Dermis blood vessel endothelial cell (primary cell): ENCODE results near the gene SWT1. TPM values are rescaled to one million over a fixed set of nuclear protein-coding genes. Genes with fewer than 3 reads are reported as not detected.

ENCODE experiments used
- DNase-seq: peaks from one replicate; pipeline ENCODE4 v3.0.0; 2010
- total RNA-seq: library from RNA; depleted of rRNA; stranded (reverse); fragments of >200 nt; gene quantifications from 2 replicates; pipeline ENCODE4 v1.2.3, GENCODE V29; 2014

SWT1 gene, protein sequence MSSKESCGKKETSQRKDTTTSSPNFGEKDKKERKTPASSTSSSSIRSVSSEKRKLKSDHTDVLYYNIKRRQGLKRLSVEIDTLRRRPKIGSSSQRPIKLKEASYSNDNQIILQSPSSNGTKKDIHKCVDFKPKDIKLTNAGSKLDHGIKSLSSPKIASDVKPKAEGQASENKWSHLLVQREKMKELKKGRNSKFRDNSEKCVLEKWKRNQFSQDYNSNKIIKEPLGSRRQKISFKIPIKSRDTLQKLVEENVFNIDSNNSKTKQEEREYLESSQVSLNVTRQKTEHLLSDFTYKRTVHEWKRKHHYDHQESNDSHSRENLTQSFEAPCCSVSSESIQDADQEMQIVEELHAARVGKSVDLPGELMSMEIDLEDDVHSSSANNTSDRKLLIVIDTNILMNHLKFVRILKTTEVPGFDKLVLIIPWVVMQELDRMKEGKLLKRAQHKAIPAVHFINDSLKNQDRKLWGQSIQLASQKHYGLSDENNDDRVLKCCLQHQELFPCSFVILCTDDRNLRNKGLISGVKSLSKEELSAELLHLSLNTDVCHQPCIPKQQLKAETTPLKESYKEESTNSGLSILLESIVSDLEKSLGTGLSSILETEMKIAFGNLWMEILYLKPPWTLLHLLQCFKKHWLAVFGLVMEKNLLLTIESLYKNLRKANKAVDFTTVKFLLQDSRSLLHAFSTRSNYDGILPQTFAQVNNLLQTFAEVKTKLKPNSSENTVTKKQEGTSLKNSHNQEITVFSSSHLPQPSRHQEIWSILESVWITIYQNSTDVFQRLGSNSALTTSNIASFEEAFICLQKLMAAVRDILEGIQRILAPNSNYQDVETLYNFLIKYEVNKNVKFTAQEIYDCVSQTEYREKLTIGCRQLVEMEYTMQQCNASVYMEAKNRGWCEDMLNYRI
- total RNA-seq = 6.4 and 7.1 TPM in 2 replicates

DNA sequence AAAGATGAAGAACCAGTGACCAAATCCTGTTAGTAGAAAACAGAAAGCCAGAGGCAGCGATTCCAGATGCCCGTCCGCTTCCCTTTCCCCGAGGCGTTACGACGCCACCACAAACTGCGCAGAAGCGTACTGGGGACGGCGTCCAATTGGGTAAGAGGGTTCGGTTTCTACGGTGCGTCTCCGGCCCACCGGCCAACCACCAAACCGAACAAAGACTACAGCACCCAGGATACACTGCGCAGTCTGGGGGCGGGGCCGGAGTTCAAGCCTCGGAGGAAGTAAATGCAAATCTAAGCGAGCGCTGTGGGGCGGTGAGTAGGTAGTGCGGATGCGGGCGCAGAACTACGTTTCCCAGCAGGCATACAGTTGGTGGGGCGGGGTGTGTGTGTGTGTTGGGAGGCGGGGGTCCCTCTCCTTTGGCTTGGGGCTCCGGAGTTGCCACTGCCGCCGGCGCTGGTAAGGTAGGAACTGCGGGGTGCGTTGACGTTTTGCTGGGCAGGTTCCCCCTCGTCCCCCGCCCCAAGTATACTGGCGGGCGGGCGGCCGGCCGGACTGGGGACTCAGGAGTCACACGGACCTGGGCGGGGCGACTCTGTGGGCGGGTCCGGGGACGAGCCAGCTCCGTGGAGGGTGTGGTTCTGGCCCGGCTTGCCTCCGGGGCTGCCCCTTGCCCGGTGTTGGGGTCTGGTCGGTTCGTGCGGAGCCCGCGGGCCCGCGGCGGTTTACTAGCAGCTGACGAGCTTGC, at the start of gene SWT1, which contains the start of gene TRMT1L:
Gene SWT1, plus strand, starts transcription at position 314 of the 745 bp plus-strand sequence. CDS start 3,675 bp downstream, outside the sequence.
Gene TRMT1L, minus strand, starts transcription at position 100 of the 745 bp plus-strand sequence. CDS start 241 bp downstream, outside the sequence.
- peak; percentile 100 for DNase-seq

DNA sequence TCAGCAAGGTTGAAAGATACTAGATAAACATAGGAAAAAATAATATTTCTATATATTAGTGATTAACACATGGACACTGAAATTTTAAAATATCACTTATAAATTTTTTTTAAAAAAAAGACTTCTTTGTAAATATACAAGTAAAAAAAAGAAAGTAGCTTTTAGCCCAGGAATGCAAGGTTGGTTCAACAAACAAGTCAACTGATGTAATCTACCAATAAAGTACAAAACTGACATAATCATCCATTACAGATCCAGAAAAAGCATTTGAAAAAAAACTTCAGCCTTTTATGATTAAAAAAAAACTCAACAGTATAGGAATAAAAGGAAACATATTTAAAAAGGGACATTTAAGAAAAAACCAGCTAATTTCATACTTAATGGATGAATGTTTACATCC, 48.6 kb upstream of the SWT1 start:
- peak; percentile 13 for DNase-seq

DNA sequence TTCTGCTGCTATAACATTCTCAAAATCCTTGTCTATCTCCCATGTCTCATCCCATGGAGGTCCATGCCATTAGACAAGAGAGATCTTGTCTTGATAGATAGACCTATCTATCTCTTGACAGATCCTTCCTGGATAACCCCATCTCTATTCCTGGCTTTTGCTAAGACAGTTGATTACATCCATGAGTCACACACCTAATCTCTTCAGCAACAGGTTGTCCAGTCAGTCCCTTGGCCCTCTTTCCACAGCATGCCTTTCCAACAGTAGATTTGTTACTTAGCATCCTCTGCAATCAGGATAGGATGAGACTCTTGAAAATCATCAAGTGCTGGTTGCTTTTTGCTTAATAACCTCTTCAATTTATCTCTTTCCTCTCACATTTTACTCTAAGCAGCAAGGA, 46.8 kb upstream of the SWT1 start:
- no peak for DNase-seq

DNA sequence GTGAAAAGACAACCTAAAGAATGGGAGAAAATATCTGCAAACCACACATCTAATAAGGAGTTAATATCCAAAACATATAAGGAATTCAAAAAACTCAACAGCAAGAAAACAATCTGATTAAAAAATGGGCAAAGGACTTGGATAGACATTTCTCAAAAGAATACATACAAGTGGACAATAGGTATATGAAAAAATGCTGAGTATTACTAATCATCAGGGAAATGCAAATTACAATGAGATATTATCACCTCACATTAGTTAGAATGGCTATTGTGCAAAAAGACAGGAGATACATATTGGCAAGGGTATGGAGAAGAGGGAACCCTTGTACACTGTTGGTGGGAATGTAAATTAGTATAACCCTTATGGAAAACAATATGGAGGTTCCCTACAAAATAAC, 45.1 kb upstream of the SWT1 start:
- no peak for DNase-seq

DNA sequence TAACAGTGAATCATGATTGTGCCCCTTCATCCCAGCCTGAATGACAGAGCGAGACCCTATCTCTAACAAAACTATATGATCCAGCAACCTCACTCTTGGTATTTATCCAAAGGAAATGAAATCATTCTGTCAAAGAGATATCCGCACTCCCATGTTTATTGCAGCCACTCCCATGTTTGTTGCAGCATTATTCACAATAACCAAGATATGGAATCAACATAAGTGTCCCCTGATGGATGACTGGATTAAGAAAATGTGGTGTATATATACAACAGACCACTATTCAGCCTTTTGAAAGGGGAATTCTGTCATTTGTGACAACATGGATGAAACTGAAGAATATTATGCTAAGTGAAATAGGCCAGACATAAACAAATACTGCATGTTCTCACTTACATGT, 44.6 kb upstream of the SWT1 start:
- DNase-seq = peak; percentile 3

DNA sequence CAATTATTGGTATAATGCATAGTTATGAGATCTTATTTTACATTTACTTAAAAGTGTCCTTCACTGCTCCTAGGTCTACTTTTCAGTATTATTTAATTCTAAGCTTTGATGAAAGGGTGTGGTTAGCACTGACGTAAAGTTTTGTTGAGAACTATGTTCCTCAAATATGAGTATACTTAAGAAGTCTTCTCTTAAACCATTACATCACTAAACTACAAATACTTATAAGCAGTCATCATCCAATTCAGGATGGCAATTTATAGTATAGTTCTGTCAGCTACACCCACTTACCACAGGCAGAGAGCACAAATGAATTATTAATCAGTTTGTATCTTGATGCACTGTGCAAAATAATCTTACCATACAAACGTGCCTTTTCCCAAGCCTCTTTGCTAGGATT, 27.3 kb upstream of the SWT1 start:
- no peak for DNase-seq

DNA sequence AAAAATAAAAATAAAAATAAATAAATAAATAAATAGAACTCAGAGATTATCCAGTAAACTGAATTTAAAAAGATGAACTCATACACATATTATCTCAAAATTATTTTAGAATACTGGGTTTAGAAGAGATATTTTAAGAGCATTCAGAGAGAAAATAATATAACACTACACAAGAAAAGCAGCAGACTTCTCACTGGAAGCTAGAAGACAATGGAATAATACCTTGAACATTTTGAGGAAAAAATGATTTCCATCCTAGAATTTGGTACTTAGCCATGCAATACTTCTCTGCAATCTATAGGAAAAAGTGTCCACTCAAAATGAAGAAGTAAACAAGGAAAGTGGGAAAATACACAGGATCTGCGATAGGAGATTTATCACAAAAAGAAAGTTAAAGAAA, 24.4 kb upstream of the SWT1 start:
- DNase-seq = no peak

DNA sequence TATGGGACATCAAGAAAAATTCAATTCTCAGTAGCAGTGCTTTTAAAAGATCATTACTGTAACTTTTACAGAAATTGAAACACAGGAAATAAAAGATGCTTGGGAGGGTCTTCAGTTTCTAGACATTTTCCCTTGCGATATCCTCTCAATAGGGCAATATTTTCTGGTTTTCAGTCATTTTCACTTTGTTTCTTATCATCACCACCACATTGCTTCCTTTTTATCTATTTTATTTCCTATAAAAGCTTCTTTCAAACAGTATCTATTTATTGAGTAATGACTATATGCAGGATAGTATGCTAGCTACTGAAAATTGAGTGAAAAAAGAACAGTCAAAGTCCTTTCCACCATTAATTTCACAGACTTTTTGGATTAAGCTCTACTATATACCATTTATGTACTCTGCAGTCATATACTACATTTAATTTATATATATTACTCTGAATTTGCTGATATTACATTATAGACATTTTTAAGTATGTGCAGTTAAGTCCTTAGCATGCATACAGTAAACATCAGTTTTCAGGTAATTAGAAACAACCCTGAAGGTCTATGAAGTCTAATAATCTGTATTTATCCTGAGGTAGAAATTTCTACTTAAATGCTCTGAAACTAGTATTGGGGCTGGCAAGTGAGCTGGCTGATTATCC, 18.9 kb upstream of the SWT1 start:
- no peak for DNase-seq

DNA sequence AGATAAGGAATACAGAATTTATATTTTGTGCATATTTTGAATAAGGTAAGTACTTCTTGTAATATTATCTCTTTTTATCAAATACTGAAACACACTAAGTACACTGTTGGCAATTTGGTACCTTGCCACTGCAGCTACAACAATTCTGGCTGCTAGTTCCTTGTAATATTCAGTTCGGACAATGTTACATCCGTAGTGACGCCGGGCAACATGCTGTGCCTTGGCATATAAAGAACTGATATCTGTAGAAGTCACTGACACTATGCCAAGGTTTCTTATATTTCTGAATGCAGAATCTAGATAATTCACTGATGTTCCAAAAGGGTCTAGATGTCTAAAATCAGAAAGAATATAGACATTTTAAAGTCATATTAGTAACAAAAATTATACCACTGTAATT, 17.7 kb upstream of the SWT1 start:
- no peak for DNase-seq

DNA sequence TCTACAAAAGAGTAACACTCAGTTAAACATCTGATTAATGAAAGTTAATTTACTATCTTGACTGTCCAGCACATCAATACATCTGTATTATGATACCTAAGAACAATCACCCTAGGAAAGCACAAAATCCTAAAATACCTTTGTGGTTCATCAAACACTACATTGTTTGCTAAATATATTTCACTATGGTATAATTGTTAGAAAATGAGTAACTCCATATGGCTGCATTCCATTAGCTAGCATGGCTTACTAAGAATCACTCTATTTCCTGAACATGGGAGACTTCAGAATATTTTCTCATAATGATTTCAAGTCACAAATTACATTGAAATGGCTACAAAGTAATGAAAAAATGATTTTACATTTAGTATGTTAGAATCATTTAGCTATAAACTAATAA, 12.7 kb upstream of the SWT1 start:
- peak; percentile 47 for DNase-seq

DNA sequence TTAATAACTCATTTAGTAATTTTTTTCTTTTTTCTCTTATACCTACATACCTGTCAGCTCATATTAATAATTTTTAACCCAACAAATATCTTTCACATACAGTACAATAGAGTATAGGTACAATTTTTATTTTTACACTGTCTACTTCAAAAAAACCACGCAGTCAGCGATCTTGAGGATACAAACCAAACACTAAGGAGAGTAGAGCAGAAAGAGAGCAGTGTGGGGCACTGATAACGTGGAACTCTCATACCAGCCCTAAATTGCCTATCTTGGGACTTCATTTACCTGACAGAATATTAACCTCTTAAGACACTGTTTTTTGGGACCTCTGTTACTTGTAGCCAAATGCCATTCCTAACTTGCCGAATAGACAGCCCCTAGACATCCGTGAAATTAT, 5.8 kb upstream of the SWT1 start:
- DNase-seq = no peak

DNA sequence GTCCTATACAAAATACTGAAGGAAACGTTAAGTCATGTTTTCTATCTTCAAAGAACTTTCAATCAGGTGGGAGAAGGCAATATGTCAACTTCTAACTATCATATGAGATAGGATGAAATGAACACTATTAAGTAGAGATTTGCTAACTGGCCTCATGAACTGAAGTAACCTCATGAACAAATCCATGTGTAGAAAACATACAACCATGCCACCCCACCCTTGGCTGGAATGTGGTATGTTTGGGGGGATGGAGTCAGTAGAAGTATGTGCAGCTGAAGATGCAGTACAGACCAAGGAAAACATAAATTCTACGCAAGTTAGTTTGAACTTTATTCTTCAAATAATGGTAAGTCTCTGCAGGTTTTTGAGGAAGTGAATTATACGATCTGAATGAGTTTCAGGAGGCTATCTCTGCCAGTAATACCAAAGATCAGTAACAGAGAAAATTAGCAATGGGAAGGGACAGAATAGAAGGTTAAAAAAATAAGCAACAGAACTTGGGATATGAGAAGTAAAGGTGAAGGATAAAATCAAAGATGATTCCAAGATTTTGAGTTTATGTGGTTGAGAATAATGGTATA, 4.7 kb upstream of the SWT1 start:
- DNase-seq = no peak

DNA sequence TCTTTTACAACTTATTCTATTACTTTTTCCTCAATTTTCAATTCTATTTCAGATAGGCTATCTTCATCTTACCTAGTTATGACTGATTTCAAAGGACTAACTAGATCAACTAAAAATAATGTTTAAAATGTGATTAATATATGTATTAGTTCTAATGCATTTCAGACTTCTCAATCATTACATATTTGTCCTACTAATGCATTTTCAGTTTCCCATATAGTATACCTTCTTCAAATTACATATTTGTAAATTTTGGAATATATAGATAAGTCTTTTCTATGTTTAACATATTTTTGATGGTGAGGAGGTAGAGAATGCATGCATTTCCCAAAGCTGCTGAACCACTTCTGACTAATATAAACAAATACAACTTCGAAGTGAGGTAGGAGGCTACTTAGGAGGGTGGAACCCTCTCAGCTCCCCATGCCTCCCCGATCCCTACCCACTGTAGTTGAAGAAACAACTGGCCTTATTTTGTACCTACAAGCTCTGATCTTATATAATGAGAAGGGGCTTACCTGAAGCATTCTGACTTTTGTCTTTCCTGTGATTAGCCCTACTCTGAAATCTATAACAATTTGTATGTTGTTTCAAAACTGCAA, 2.0 kb upstream of the SWT1 start:
- peak; percentile 4 for DNase-seq

DNA sequence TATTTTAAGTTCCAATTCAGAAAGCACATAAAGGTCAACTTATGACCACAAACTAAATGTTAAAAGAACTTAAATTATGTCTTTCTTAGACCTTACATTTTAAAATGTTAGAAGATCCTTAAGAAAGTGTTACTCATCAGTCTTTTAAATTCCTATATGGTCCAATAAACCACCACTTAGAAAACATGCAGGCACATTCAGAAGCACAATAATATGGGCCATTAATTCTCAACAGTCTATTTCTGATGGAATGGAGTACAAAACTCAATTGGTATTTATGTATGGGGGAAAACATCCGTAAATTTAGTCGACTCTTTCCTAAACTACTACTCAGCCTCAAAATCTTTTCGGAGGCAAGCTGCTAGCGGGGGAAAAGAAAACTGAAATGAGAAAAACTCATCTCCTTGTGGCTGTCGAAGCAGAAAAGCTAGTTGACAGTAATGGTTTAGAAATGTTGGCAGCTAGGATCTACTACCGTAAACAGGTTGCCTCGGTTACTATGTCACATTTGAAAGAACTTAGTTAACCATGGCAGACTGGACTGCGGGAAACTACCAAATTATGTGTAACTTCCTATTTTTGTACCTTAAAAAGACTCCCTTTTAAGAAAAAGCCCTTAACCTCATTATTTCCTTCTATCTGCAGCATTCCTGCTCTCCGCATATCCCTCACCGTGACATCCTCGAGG, 1.2 kb upstream of the SWT1 start:
- peak; percentile 42 for DNase-seq

DNA sequence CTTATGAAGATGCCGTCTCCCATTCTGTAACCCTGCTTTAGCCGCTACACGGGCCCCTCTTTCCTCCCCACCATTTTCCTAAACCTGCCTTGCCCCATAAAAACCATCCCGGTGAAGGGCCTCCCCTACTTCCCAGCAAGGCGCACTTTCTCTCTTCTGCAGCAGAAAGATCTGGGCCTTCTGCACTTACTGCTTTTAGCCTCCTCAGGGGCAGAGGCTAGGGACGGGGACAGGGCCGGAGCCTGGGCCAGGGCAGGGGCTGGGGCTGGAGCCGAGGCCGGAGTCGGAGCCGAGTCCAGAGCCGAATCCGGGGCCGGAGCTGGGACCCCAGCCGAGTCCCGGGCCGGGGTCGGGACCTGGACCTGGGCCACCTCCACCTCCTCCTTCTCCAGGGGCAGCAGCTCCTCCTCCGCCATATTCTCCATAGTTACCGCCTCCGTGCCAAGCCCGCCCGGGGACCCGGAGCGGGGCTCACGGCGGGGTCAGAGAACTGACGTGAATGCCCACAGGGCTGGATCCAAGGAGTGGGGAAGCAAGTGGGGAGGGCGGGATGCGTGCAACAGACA, 596 bp upstream of the SWT1 start:
- DNase-seq = peak; percentile 50

DNA sequence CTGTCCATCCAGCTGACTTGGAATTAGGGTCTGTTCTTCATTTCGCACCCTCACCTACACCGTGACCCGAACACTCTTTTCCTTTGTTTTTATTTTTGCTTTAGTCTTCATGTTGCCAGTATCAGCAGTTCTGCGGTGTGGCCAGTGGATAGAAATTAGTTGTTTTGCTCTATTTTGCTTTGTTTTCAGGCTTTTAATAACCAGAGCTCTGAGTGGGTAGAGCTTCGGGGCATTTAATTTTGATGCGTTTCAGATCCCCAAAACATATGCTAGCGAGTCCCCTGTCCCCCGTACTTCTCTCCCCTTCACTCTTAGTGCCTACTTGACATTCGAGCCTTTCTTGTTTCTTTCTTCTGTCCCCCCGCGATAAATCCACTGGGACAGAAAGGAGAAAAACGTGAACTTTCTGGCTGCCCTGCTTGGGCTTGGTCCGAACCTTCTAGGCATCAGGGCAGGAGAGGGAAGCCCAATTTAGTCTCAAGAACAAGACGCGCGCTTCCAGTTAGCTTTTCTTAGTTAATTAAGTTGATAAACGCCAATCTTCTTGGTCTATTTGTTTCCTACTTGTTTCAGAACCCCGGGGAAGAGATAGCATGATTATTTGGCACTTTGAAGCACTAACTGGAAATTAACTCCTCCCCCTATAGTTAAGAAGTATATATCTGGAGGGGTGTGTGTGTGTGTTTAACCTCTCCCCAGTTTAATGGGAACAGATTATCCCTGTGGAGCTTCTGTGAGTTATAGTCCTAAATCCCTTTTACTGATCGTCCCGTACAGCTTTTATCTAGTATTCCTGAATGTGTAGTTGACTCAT, 839 bp downstream of the SWT1 start:
- DNase-seq = peak; percentile 20

DNA sequence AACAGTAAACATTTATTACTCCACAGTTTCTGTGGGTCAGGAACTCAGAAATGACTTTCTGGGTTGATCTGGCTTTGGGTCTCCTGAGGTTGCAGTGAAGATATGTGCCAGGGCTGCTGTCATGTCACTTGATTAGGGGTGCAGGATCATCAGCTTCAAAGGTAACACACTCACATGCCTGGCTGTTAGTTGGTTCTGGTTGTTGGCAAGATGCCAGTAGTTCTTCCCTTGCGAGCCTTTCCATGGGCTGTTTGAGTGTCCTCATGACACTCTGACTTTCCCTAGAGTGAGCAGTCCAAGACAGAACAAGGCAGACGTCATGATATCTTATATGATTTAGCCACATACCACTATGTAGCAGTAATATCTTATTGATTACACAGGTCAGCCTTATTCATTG, 1.8 kb downstream of the SWT1 start:
- DNase-seq = peak; percentile 20

DNA sequence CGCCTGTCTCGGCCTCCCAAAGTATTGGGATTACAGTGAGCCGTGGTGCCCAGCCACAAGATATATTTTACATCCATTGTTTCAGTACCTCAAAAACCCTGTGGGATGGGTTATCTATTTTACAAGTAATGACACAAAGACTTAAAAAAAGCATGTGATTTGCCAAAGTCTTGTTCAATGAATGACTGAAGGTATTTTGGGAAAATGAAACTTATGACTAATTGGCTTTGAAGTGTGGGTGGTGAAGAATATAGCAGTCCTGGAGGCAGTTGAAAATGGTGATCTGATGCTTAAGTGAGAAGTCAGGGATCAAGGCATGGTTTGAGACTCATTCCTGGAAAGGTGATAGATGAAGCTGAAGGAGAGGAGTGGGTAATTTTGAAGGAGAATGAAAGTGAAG, 3.0 kb downstream of the SWT1 start:
- no peak for DNase-seq

DNA sequence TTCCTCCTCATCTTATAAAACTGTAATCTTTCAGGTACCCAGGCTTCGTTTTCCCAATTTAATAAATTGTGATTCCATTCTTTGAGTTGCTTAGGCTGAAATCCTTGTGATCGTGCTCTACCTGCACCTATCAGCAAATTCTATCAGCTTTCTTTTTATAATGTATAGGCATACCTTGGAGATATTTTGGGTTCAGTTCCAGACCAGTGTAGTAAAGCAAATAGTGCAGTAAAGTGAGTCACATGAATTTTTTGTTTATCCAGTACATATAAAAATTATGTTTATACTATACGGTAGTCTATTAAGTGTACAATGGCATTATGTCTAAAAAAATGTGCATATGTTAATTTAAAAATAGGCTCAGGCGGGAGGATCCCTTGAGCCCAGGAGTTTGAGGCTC, 5.5 kb downstream of the SWT1 start:
- no peak for DNase-seq

DNA sequence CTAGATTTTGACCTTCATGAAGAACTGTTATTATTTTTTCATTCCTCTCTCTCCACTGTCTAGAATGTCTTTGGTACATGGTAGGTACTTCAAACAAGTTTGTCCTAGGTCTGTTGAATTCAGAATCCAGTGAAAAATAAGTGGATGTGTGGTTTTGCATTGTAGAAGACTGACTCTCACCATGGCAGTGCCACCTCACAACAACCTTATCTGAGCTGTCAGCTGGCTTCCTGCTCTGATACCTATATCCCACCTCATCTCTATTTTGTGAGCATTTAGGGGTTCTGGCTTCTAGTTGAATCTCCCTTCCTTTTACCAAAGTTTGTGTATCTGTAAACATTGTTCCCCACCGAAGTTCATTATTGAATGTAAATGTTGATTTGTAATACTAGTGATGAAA, 9.1 kb downstream of the SWT1 start:
- peak; percentile 7 for DNase-seq
